ENCODE results near the gene CTF1.

Gene CTF1

DNA sequence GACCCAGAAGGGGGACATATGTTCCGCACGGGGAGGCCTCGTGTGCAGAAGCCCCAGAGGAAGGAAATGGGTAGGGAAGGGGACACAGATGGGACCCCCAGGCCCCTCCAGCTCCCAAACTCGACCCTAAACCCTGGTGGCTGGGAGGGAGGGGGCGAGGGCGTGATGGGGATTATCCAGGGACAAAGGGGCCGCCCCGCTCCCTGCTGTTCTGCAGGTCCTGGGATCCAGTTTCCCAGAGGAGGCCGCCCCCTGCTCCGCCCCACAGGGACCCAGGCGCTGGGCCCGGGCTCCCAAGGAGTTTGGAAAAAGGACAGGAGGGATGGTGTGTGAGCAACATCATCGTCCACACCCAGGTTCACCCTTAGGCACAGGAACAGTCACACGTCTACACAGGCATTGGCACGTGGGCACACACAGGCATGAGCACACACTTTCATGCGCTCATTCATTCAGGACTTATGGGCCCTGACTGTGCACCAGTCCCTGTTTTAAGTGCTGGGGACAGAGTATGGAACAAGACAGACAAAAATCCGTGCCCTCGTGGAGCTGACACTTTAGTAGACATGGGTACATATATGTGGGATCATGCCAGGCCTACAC, 14.1 kb downstream of the CTF1 start:
- DNase-seq = no peak

DNA sequence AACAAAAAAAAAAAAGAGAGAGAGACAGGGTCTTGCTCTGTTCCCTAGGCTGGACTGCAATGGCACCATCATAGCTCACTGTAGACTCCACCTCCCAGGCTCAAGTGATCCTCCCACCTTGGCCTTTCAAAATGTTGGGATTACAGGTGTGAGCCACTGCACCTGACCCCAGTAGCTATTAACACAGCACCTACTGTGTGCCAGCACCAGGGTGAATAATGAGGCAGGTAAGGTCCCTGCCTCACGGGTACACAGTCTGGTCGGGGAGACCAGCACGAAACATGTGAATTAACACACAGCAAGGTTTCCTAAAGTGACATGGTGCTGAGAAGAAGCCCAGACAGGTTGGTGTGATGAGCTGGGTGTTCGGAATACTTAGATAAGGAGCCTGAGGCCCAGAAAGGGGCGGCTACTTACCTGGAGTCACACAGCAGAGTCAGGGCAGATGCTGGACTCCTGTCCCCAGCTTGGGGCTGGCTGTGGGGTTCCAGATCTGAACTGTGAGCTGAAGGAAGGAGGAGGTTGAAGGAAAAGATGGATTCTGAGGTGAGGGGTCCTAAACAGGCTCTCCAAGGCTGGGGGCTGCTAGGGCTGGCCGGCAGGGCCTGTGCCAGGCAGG, 16.5 kb downstream of the CTF1 start:
- DNase-seq = no peak

DNA sequence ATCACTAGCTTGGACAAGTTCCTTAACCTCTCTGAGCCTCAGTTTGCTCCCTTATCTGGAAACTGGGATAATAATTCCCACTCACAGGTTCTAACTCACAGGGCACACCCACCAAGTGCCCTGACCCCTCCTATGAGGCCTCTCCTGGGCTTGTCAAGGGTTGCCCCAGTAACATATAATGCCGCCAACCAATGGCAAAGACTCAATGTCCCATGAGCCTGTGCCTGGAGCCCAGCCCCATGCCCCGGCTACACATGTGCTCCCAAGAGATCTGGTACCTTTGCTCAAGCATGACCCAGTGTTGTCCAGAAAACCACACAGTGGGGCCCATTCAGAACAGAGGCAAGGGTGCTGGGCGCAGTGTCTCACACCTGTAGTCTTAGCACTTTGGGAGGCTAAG, 18.4 kb downstream of the CTF1 start:
- no peak for DNase-seq

DNA sequence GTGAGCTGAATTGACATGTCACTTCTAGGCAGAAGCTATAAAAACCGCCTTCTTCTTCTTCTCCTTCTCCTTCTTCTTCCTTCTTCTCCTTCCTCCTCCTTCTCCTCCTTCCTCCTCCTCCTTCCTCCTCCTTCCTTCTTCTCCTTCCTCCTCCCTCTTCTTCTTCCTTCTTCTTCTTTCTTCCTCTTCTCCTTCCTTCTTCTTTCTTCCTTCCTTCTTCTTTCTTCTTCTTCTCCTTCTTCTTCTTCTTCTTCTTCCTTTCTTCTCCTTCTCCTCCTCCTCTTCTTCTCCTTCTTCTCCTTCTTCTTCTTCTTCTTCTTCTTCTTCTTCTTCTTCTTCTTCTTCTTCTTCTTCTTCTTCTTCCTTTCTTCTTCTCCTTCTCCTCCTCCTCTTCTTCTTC, 22.2 kb downstream of the CTF1 start:
- DNase-seq = no peak

DNA sequence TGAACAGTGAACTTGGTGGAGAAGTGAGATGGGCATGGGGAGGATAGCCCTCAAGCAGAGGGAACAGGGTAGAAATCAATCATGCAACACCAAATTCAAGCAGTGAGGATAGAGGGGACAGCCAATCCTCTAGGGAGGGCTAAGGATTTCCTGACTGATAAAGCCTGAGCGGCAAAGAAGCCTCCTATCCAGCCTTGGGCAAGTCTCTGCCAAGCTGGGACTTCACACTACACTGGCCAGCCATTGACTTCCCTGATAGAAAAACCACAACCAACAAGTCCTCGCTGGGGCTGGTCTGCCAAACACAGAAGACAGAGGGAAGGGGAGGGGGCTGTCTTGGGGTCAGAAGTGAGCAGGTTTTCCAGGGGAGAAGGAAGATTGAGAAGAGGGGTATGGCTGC, 24.5 kb downstream of the CTF1 start:
- DNase-seq = no peak

DNA sequence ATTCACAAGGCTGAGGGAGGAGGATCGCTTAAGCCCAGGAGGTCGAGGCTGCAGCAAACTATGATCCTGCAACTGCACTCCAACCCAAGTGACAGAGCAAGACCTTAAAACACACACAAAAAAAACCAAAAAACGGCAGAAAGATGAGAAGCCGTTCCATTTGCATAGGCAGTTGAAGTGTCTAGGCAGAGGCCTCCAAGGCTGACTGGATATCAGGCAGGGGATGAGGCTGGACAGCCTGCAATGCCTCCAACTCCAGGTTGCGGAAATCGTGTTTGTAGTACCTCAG, 25.0 kb downstream of the CTF1 start:
- no peak for DNase-seq

DNA sequence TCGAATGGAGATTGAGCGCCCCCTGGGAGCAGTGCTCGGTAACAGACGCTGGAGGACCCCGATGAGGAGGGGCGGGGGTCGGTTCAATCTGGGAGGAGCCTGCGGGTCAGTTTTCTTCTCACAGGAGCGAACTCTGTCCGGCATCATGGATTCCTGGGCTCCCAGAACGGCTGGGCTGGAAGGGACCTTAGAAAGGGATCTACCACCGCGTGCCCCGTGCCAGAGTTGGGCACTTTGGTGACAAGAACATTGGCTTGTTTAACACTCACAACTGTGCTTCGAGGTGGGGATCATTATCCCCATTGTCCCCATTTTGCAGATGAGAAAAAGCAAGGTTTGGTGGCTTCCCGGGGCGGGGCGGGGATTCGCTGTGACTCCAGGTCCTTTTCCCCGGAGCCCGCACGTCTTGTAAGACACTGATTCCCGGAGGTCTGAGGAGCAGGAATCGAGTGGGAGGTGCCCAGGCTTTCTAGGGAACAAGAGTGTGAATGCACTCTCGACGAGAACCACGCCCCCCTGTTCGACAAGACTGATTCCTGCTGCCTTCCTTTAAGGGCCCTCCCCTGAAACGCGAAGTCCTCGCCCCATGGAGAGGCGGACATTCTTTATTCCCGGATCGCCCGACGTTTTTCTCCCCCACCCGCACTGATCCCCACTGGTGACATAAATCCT, 25.5 kb downstream of the CTF1 start:
- peak; percentile 78 for DNase-seq

DNA sequence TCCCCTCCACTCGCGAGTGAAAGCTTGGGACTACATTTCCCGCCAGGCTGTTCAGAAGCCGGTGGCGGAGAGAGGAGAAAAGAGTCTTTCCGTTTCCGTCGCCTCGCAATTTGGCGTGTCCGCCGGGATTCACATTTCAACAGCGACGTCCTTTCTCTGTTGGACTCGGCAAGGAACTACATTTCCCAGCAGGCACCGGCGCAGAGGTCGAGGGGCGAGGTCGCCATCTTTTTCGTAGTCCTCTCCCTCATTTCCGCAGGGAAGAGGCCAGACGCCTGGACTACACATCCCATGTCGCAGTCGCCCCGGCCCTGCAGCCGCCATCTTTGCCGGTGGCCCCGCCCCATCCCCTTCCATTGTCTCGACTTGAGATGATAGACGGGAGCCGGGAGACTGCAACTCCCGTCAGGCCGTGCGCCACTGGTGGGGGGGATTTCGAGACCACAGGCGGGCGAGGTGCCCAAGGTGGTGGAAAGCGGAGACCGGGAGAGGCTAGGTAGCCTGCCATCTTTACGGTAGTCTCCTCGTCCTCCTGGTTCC, 26.1 kb downstream of the CTF1 start:
- peak; percentile 99 for DNase-seq

DNA sequence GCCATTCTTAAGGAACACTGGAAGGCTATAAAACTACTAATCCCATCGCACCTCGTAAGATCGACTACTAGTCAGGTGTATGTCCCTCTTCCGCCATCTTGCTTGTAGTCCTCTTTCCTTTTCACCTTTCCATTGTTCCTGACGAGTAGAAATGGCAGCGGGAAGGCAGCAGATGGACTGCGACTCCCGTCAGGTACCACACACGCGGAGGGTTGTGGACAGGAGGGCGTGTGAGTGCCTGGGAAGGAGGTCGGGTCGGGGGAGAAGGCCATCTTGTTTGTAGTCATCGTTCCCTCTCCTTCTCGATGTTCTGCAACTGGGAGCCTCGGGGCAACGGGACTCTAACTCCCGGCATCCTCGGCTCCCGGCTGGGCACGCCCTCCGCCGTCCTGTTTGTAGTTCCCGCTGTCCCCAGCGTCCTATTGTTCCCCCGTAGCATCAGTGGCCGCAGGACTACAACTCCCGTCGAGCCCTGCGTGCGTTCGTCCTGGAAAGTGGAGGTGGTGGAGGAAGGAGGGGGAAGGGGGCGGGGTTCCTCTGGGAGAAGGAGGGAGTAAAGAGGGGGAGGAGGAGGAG, 26.6 kb downstream of the CTF1 start:
- peak; percentile 93 for DNase-seq

DNA sequence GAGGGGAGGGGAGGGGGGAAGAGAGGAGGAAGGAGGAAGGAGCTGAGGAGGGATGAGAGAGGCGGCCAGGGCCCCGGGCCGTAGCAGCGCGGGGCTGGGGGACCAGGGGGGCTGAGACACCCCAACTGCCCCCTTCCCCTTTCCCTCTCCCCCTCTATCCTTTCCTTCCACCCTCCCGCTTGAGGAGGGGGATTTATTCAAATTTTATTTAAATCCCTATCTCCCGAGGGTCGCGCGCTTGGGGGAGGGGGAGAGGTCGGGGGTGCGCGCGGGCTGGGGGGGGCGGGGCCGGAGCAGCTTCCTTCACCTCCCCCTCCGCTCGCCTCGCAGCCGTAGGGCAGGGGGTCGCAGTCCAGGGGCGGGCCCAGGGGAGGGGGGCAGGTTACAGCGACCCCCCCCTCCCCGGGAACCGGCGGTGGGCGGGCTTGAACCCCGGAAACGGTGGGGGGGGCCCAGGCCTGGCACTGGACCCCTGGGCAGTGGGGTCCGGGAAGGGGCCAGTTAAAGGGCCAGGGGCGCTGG, 27.2 kb downstream of the CTF1 start, which contains the start of gene FBXL19:
FBXL19 (plus strand) TSS at position 19 of the 522 bp plus-strand sequence. CDS start 2,183 bp downstream, outside the sequence.
- DNase-seq = no peak

DNA sequence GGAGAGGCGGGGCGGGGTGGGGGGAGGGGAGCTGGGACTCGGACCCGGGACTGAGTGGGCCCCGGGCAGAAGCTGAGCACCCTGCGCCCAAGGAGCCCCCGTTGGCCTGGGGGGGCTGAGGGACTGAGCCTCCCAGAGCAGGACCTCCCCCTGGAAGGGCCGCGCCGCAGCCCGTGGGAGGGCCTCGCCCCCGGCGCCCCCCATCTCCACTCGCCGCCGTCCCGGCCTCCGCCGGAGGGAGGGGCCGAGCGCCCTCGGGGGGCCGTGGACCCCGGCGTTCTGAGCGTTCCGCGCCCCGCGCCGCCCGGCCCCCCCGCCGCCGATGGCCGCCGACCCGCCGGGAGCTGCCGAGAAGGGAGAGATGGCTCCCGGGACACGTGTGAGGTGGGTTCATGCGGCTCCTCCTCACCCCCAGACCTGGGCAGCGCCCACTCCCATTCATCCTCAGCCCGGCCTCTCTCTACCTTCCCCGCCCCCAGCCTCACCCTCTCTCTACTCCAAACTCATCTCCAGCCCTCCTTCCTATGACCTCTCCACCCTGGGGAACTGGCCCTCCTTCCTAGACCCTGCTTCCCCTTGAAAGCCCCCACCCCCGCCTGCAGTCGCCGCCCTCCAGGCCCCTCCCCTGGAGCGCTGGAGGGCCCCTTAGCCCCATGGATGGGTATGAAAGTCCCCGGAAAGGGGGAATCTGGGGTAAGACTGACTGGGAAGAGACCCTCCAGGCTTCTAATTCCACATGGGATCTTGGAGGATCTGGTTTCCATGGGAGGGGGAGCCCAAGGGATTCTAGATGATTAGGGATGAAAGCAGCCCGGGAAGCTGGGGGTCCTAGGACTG, 27.9 kb downstream of the CTF1 start:
- no peak for DNase-seq

DNA sequence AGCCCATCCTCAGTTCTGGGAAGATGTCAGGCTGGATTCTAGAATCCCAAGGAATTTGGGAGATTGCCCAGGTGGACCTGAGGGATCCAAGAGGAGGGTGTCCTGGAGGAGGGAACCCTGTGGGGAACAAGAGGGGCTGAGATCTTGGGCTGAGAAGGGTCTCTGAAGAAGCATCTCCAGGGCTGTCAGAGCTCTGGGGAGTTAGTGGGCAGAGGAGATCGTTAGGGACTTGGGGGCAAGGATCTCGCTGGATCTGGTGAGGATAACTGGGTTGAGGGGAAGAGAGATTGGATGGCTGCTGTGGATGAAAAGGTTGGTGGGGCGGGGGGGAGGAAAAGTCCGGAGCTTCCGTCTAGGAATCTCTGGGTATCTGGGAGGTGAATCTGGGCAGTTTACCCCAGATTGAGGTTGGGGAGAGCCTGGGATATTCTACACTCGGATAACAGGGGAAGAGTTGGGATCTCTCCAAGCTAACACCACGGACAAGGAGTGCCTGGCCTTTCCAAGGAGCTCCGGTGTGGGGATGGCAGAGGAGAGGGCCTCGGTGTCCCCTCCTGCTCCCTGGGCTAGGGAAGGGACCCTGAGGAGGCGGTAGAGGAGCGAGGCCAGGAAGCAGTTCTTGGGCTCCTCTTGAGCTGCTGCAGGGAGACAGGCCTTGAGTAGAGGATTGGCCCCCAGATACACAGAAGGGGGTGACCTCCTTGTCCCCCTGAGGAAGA, 28.7 kb downstream of the CTF1 start:
- no peak for DNase-seq

DNA sequence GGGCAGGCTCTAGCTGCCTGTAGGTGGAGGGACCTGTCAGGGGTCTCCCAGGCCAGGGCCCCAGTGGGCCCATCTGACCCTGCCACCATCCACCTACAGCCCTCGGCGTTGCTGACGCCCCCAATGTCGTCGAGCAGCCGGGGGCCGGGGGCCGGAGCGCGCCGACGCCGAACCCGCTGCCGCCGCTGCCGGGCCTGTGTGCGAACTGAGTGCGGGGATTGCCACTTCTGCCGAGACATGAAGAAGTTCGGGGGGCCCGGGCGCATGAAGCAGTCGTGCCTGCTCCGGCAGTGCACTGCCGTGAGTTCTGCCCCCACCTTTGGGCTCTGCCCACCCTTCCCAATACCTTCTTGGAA, 29.2 kb downstream of the CTF1 start:
- DNase-seq = no peak

DNA sequence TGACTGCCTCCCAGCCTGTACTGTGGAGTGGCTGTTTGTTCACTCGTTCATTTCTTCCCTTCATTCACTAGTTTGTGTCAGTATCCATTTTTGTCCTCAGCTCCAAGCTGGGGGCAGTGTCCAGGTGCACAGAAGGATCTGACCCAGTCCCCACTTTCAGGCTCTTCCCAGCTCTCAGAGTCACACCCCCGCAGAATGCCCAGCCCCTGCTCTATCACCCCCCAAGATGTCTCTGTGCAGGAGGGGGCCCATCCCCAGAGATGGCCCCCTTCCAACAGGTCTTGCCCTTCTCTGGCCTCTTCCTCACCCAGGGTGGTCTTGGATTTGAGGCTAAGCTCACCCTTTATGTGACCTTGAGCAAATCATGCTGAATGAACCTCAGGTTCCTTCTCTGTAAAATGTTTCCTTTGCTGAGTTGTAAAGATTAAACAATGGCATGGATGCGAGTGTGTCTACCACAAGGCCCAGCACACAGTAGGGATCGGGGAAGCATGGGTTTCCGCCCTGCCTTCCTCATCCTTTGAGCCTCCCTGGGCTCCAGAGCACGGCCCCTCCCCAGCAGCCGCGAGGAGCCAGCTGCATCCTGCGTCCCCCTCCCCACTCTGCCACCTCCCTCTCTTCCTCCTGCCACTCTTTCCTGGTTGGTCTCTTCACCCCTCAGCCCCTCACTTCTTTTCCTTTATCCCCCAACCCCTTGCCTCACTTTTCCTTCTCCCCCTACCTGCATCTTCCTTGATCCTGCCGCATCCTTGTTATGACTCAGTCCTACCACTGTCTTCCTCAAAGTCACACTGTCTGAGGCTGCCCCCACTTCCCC, 29.8 kb downstream of the CTF1 start:
- DNase-seq = no peak

DNA sequence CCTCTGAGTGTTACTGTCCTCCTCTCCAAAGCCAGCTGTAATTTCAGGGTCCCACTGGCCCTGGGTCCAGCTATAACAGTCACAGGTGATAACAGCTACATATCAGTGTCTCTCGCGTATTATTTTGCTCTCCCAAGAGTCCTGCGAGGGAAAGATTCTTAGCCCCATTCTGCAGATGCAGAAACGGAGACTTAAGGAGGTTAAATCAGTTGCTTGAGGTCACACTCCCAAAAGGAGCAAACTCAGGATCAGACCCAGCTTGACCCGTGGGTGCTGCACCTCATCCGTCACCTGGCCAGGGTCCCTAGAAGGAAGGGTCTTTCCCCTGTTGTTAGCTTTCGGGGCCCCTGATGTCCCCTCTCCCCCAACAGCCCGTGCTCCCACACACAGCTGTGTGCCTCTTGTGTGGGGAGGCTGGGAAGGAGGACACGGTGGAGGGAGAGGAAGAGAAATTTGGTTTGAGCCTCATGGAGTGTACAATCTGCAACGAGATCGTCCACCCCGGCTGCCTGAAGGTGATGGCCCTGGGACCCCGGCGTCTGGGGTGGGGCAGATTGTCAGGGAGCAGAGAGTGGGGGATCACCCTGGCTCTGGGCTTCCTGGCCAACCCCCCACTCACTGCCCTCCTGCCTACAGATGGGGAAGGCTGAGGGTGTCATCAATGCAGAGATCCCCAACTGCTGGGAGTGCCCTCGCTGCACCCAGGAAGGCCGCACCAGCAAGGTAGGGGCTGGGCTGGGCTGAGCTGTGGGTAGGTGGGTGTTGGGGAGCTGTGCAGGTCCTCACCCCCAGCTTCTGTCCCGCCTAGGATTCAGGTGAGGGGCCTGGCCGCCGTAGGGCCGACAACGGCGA, 30.7 kb downstream of the CTF1 start:
- no peak for DNase-seq

DNA sequence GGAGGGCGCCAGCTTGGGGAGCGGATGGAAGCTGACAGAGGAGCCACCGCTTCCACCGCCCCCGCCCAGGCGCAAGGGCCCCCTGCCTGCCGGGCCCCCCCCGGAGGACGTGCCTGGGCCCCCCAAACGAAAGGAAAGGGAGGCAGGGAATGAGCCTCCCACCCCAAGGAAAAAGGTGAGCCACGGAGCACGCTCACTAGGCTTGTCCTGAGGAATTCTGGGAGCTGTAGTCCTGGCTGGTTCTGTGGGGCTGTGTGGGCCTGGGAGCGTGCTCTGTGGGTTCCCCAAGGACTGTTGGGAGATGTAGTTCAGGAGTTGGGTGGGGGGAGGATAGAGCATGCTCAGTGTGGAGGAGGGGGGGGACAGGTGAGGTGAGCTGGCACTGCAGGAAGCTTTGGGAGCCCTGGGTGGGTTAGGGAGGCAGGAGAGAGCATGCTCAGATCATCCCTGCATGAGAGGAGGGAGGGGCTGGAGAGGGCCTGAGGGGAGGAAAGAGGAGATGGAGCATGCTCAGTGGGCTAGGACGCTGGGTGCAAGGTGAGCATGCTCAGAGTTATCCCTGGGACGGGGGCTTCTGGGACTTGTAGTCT, 31.5 kb downstream of the CTF1 start:
- no peak for DNase-seq

DNA sequence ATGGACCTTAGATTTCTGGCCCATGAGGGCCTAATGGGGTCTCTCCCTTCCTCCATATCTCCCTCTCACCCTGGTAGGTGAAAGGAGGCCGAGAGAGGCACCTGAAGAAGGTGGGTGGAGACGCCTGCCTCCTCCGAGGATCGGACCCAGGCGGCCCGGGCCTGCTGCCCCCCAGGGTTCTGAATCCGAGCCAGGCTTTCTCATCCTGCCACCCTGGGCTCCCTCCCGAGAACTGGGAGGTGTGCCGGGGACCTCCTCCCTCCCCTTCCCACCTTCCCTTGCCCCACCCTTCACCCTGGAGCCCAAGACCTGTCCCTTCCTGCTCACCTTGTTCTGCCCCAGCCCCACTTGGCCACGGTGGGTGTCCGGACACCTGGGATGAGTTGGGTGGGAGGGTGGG, 32.0 kb downstream of the CTF1 start:
- no peak for DNase-seq

DNA sequence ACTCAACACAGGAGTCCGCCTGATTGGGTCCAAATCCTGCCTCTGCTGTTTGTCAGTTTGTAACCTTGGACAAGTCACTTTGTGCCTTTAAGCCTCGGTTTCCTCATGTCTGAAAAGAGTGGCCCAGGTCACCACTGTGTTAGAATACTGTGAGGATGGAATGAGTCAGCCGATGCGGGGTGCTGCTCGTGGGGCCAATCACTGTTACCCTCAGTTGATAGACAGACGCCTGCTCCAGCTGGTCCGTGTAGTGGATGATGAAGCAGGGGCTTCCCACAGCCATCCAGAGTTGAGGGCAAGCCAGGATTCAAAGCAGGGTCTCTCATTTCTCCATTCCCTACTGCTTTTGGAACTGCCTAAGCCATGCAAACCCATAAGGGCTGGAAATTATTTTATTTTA, 32.8 kb downstream of the CTF1 start:
- DNase-seq = no peak

DNA sequence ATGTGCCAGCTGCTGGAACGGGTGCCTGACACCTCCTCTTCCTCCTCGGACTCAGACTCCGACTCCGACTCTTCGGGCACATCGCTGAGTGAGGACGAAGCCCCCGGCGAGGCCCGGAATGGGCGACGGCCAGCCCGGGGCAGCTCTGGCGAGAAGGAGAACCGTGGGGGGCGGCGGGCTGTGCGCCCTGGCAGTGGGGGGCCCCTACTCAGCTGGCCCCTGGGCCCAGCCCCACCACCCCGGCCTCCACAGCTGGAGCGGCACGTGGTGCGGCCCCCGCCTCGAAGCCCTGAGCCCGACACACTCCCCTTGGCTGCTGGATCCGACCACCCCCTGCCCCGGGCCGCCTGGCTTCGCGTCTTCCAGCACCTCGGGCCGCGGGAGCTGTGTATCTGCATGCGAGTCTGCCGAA, 33.8 kb downstream of the CTF1 start:
- no peak for DNase-seq

DNA sequence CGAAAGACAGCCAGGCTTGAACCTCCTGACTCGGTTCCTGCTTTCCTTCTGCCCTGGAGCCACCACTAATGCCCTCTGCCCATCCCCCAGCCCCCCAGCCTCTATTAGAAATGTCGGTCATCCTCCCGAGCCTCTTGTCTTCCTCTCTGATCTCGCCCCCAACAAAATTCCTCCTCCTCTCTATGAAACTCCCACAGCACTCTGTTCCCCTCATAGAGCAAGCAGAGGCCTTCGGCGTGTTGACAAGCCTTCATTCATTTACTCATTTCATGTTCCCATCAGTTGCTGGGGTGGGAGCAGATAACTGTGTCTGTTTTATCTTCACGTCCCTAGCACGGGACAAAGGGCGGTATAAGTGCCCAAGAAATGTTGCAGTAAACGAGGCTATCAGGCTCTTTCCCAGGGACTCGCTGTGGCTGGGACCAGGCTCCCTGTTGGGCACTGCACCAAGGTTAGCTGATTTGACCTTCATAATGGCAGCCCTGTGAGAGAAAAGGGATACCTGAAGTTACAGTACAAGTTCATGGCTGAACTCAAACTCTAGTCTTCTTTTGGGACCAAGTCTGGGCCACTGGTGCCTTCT, 34.7 kb downstream of the CTF1 start:
- DNase-seq = no peak
